H1 (cell line): ENCODE data around the gene ZDHHC24. TPM values are rescaled to one million over a fixed set of nuclear protein-coding genes. Genes with fewer than 3 reads are reported as not detected.

ENCODE experiments used
- CTCF ChIA-PET: fragments of 300-600 bp; sonication (Branson Sonifier 250); formaldehyde crosslinking; loops from one replicate; lab custom pipeline; 2021; ENCODE audit not compliant: partially characterized antibody; lab: Charles Lee
- POLR2A ChIA-PET: fragments of 300-600 bp; sonication (Branson Sonifier 250); formaldehyde crosslinking; loops from one replicate; lab custom pipeline; 2021; ENCODE audit warnings: inconsistent platforms; ENCODE audit not compliant: partially characterized antibody; lab: Charles Lee
- DNase-seq, 2 experiments: peaks; one replicate each; pipeline versions ENCODE4 v3.0.0 to v3.0.0-alpha.2; 2010 to 2022; ENCODE audit warnings: low spot score in 2 of 2, low read depth in 1 of 2, mixed read lengths in 1 of 2
- FAIRE-seq: peaks from 2 replicates; lab custom pipeline; 2011; peaks lifted over from hg19 to GRCh38; lab: Jason Lieb, UNC
- H2AFZ ChIP-seq: 2 replicates; pipeline ENCODE4 v1.8.1; 2012; ENCODE audit warnings: low read length, inconsistent platforms
- H2AK5ac ChIP-seq: 2 replicates; pipeline ENCODE4 v1.6.1; 2013; ENCODE audit warnings: low read depth, low read length
- H2BK120ac ChIP-seq: replicated peaks from 2 replicates; pipeline ENCODE3; 2013; ENCODE audit warnings: low read depth, low read length, inconsistent platforms
- H2BK12ac ChIP-seq: 2 replicates; pipeline ENCODE4 v1.6.1; 2013; ENCODE audit warnings: low read depth, low read length
- H2BK15ac ChIP-seq: 2 replicates; pipeline ENCODE4 v1.6.1; 2013; ENCODE audit warnings: low read length
- H2BK20ac ChIP-seq: 2 replicates; pipeline ENCODE4 v1.6.1; 2013; ENCODE audit warnings: low read length
- H2BK5ac ChIP-seq: 2 replicates; pipeline ENCODE4 v1.6.1; 2013; ENCODE audit warnings: low read depth, low read length
- H3K14ac ChIP-seq: 2 replicates; pipeline ENCODE4 v1.6.1; 2013; ENCODE audit warnings: inconsistent platforms; ENCODE audit not compliant: insufficient read length
- H3K18ac ChIP-seq: 2 replicates; pipeline ENCODE4 v1.6.1; 2013; ENCODE audit warnings: low read length; ENCODE audit errors: extremely low read depth
- H3K23ac ChIP-seq: 2 replicates; pipeline ENCODE4 v1.6.1; 2013; ENCODE audit warnings: inconsistent platforms; ENCODE audit not compliant: insufficient read length
- H3K23me2 ChIP-seq: 2 replicates; pipeline ENCODE4 v1.6.1; 2013; ENCODE audit warnings: low read depth, low read length
- H3K27ac ChIP-seq: 2 replicates; pipeline ENCODE4 v1.6.1; 2011; ENCODE audit warnings: low read depth, low read length, inconsistent platforms
- H3K27me3 ChIP-seq, 4 experiments: replicated peaks in 1 of 4; 1 replicate in 1 of 4; 2 replicates in 3 of 4; pipeline versions ENCODE4 v1.6.1 to v1.8.1; 2011 to 2013; ENCODE audit warnings: low read length in 3 of 4, mild to moderate bottlenecking in 3 of 4, inconsistent platforms in 2 of 4, mixed read lengths in 2 of 4, moderate library complexity in 1 of 4; ENCODE audit not compliant: control insufficient read depth in 3 of 4, insufficient read depth in 3 of 4; ENCODE audit errors: extremely low read depth in 1 of 4
- H3K36me3 ChIP-seq, 4 experiments: 2 replicates each; pipeline versions ENCODE4 v1.6.1 to v1.8.1; 2011 to 2013; ENCODE audit warnings: mild to moderate bottlenecking in 4 of 4, low read length in 3 of 4, moderate library complexity in 2 of 4, control low read depth in 1 of 4, inconsistent platforms in 1 of 4; ENCODE audit not compliant: insufficient read depth in 4 of 4, control insufficient read depth in 2 of 4
- H3K4ac ChIP-seq: replicated peaks from 2 replicates; pipeline ENCODE3; 2013; ENCODE audit warnings: low read length, low read depth, mixed read lengths, inconsistent platforms; ENCODE audit not compliant: insufficient read length
- H3K4me1 ChIP-seq, 4 experiments: replicated peaks in 1 of 4; 1 replicate in 1 of 4; 2 replicates in 3 of 4; pipeline versions ENCODE4 v1.6.1 to v1.8.1; 2011 to 2013; ENCODE audit warnings: low read length in 3 of 4, inconsistent platforms in 2 of 4, mixed read lengths in 1 of 4; ENCODE audit not compliant: insufficient read depth in 4 of 4, control insufficient read depth in 3 of 4
- H3K4me2 ChIP-seq, 2 experiments: 2 replicates each; pipeline versions ENCODE4 v1.6.1 to v1.8.1; 2011 to 2013; ENCODE audit warnings: low read depth in 2 of 2, low read length in 2 of 2, control low read depth in 1 of 2, inconsistent platforms in 1 of 2, mild to moderate bottlenecking in 1 of 2; ENCODE audit not compliant: insufficient read depth in 1 of 2
- H3K4me3 ChIP-seq, 4 experiments: fragments of 200-600, 300-600 bp in 1 of 4; sonication (generic), shearing (Covaris generic), sonication (Bioruptor Twin) in 1 of 4; 2 replicates each; pipeline versions ENCODE4 v1.5.1 to v1.8.1; 2011 to 2016; ENCODE audit warnings: low read length in 4 of 4, low read depth in 3 of 4, control low read depth in 2 of 4, inconsistent platforms in 2 of 4, mild to moderate bottlenecking in 2 of 4, mixed read lengths in 1 of 4, moderate library complexity in 1 of 4; ENCODE audit not compliant: insufficient read depth in 2 of 4; ENCODE audit errors: extremely low read depth in 1 of 4
- H3K56ac ChIP-seq: replicated peaks from 2 replicates; pipeline ENCODE3; 2013; ENCODE audit warnings: low read depth, mild to moderate bottlenecking, mixed read lengths, low read length, inconsistent platforms; ENCODE audit not compliant: insufficient read length
- H3K79me1 ChIP-seq: 2 replicates; pipeline ENCODE4 v1.6.1; 2013; ENCODE audit warnings: low read depth, low read length, control low read depth
- H3K79me2 ChIP-seq, 2 experiments: 2 replicates each; pipeline versions ENCODE4 v1.6.1 to v1.8.1; 2012 to 2013; ENCODE audit warnings: low read length in 2 of 2, mild to moderate bottlenecking in 2 of 2, inconsistent platforms in 1 of 2; ENCODE audit not compliant: insufficient read depth in 2 of 2, control insufficient read depth in 1 of 2
- H3K9ac ChIP-seq, 4 experiments: replicated peaks in 1 of 4; 1 replicate in 1 of 4; 2 replicates in 3 of 4; pipeline versions ENCODE4 v1.6.1 to v1.8.1; 2011 to 2013; ENCODE audit warnings: low read depth in 3 of 4, low read length in 3 of 4, control low read depth in 2 of 4, mild to moderate bottlenecking in 2 of 4, moderate library complexity in 2 of 4, inconsistent platforms in 1 of 4; ENCODE audit errors: extremely low read depth in 1 of 4
- H3K9me3 ChIP-seq, 2 experiments: 2 replicates each; pipeline versions ENCODE4 v1.6.1 to v1.8.1; 2012 to 2013; ENCODE audit warnings: mild to moderate bottlenecking in 2 of 2, moderate library complexity in 2 of 2, control low read depth in 1 of 2, inconsistent platforms in 1 of 2, low read depth in 1 of 2, low read length in 1 of 2, mixed read lengths in 1 of 2; ENCODE audit not compliant: insufficient read depth in 2 of 2
- H4K20me1 ChIP-seq, 2 experiments: replicated peaks in 1 of 2; 2 replicates each; pipeline versions ENCODE3 to v1.8.1; 2011 to 2013; ENCODE audit warnings: inconsistent platforms in 2 of 2, low read length in 2 of 2, mild to moderate bottlenecking in 1 of 2; ENCODE audit not compliant: insufficient read depth in 2 of 2, control insufficient read depth in 1 of 2
- H4K5ac ChIP-seq: 2 replicates; pipeline ENCODE4 v1.6.1; 2013; ENCODE audit warnings: low read length, low read depth, mixed read lengths, inconsistent platforms; ENCODE audit not compliant: insufficient read length
- H4K8ac ChIP-seq: 2 replicates; pipeline ENCODE4 v1.8.0; 2013; ENCODE audit warnings: mild to moderate bottlenecking, moderate library complexity, low read length, inconsistent platforms; ENCODE audit not compliant: insufficient read depth; ENCODE audit errors: extremely low read depth
- H4K91ac ChIP-seq: replicated peaks from 2 replicates; pipeline ENCODE3; 2013; ENCODE audit warnings: low read length, mixed read lengths, inconsistent platforms; ENCODE audit not compliant: insufficient read length
- BCL11A ChIP-seq, 2 experiments: IDR thresholded peaks; one replicate each; pipeline ENCODE4 v1.6.1; 2011; ENCODE audit warnings: low read depth in 2 of 2, low read length in 2 of 2, mild to moderate bottlenecking in 2 of 2
- GTF2F1 ChIP-seq: IDR thresholded peaks from 2 replicates; pipeline ENCODE4 v1.6.1; 2012; ENCODE audit warnings: low read depth, low read length, improper control_type of control experiment, borderline replicate concordance
- WGBS, 2 experiments: shearing (Covaris generic) in 1 of 2; methylation state at CpG; one replicate each; pipeline versions ENCODE4 v1.1.6 to v1.1.7; 2013 to 2015; ENCODE audit warnings: low lambda C conversion rate in 2 of 2, mixed read lengths in 2 of 2, inconsistent platforms in 1 of 2, low coverage in 1 of 2, missing lambda C conversion rate in 1 of 2; ENCODE audit not compliant: insufficient replicate concordance in 2 of 2, insufficient coverage in 1 of 2, insufficient read length in 1 of 2; ENCODE audit errors: extremely low coverage in 1 of 2, missing lambda C conversion rate in 1 of 2; 5-methylcytosine and 5-hydroxymethylcytosine counted together
- polyA plus RNA-seq, 7 experiments: library from polyadenylated mRNA; depleted of rRNA in 3 of 7; stranded (reverse) in 5 of 7; unstranded in 2 of 7; fragments of >200 nt in 5 of 7; fragments of 200-250 nt in 2 of 7; gene quantifications; 1 replicate in 5 of 7; 2 replicates in 1 of 7; 4 replicates in 1 of 7; pipeline versions ENCODE4 v1.2.1 to v1.2.3, GENCODE V29; 2011 to 2013; ENCODE audit warnings: missing spikeins in 2 of 7, mixed read lengths in 2 of 7
- total RNA-seq: library from RNA; stranded (reverse); fragmentation: NEBNext Ultra II Directional; extraction: Animal tissue kit (Norgen Biotek cat#: 25700); gene quantifications from 2 replicates; pipeline ENCODE4 v1.2.1, GENCODE V29; 2021

The ZDHHC24 gene
- total and polyA plus RNA-seq, 2 of the 8 experiments (the other 6 are each of a cell fraction or from before 2014, with no cell fraction given), result 8.4 to 9.7 TPM

DNA sequence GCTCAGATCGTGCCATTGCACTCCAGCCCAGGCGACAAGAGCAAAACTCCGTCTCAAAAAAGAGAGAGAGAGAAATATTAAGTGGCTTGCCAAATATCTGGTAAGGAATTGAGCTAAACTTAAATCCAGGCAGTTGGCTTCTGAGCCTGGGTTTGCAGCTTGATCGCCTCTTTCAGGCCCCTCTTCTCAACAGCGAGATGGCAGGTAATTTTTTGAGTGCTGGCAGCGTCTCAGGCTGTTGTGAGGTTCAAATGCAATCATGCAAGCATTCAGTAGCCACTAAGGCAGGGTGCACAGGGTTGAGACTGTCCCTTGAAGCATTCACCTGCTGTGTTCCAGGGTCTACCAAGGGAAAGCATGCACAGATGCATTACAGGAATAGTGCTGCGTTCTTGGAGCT, 23.2 kb upstream of the ZDHHC24 start:
- H3K4me3 ChIP-seq, result no peak overlapping the region
- TF ChIP-seq BCL11A (IDR thresholded peaks at IDR 0.05; ENCODE audit: low read depth in 2 of 2, low read length in 2 of 2) (no peak), GTF2F1 (no peak)
- no peak overlapping the region for H3K23ac ChIP-seq
- peak overlapping the region; percentile 11; the same call in 1 of the 2 replicates for H2BK12ac ChIP-seq
- H3K4ac ChIP-seq, result peak overlapping the region; percentile 94
- H3K4me2 ChIP-seq, result no peak overlapping the region
- peaks cover 11 to 20% (median 14%) of the 10 kb centered on the region in 4 experiments; a peak in 6 of 7 replicates for H3K4me1 ChIP-seq
- H2BK5ac ChIP-seq, result peak overlapping the region; percentile 2; the same call in 1 of the 2 replicates
- peak overlapping the region; percentile 63; the same call in 1 of the 2 replicates for H2BK20ac ChIP-seq
- H3K36me3 ChIP-seq, result no peaks in the 10 kb centered on the region
- H3K23me2 ChIP-seq, result no peaks in the 10 kb centered on the region
- 91% methylated on average over 7 of the region's 7 CpGs; no CpG with 5 or more reads in 1 of the 2 experiments for WGBS, 2 experiments
- peak overlapping the region; percentile 32 for H4K91ac ChIP-seq
- H3K27me3 ChIP-seq, result no peaks in the 10 kb centered on the region
- no peak overlapping the region for H3K14ac ChIP-seq
- H3K18ac ChIP-seq, result peak overlapping the region; percentile 71; the same call in 1 of the 2 replicates
- no peak overlapping the region for H4K8ac ChIP-seq
- H3K9ac ChIP-seq, result no peak overlapping the region
- H3K79me2 ChIP-seq, result no peaks in the 10 kb centered on the region
- FAIRE-seq, result no peak
- no peak overlapping the region for H3K56ac ChIP-seq
- H2BK120ac ChIP-seq, result peak overlapping the region; percentile 74
- ChIA-PET POLR2A (interaction anchor here (0.6 to 4.8 kb wide), 14 partner anchors 8 to 109 kb away, joined by 3 to 51 read pairs (median 9); partner anchors contain the start of genes ACTN3, CCDC87, CCS and RBM14), CTCF (interaction anchor here (0.8 to 4.6 kb wide), 6 partner anchors 10 to 112 kb away, joined by 3 to 46 read pairs (median 3); partner anchors contain the start of genes CCDC87 and CCS)
- H3K27ac ChIP-seq, result no peak overlapping the region; the same call in 1 of the 2 replicates
- no peak overlapping the region for H2AFZ ChIP-seq
- no peaks in the 10 kb centered on the region for H4K20me1 ChIP-seq
- peaks cover 3 to 4% of the 10 kb centered on the region in 2 experiments; a peak in 1 of 4 replicates for H3K9me3 ChIP-seq
- H2BK15ac ChIP-seq, result no peak overlapping the region
- no peak for DNase-seq
- H3K79me1 ChIP-seq, result no peaks in the 10 kb centered on the region
- H4K5ac ChIP-seq, result peak overlapping the region; percentile 83
- H2AK5ac ChIP-seq, result no peak overlapping the region
